H1 (cell line): ENCODE results near the gene KDM6A.

ENCODE experiments used
- BCL11A ChIP-seq, 2 experiments: IDR thresholded peaks; one replicate each; pipeline ENCODE4 v1.6.1; 2011; ENCODE audit warnings: low read depth in 2 of 2, low read length in 2 of 2, mild to moderate bottlenecking in 2 of 2
- CBX5 ChIP-seq: fragments of 300-800, 300-1000 bp; sonication (generic); IDR thresholded peaks from 2 replicates; pipeline ENCODE4 v1.7.1; 2016; ENCODE audit warnings: antibody characterized with exemption, low read length, low read depth
- CHD1 ChIP-seq: IDR thresholded peaks from 2 replicates; pipeline ENCODE4 v1.6.1; 2012; ENCODE audit warnings: low read depth, low read length, improper control_type of control experiment
- CTCF ChIP-seq, 3 experiments: IDR thresholded peaks; 1 replicate in 2 of 3; 2 replicates in 1 of 3; pipeline versions ENCODE4 v1.5.1 to v1.6.1; 2011; ENCODE audit warnings: low read length in 3 of 3, mild to moderate bottlenecking in 3 of 3, inconsistent platforms in 2 of 3, low read depth in 1 of 3, moderate library complexity in 1 of 3; ENCODE audit not compliant: insufficient read depth in 1 of 3; ENCODE audit errors: control extremely low read depth in 1 of 3
- EP300 ChIP-seq, 2 experiments: IDR thresholded peaks; 1 replicate in 1 of 2; 2 replicates in 1 of 2; pipeline ENCODE4 v1.6.1; 2011 to 2012; ENCODE audit warnings: low read depth in 2 of 2, low read length in 2 of 2, mild to moderate bottlenecking in 2 of 2, borderline replicate concordance in 1 of 2, inconsistent platforms in 1 of 2, moderate library complexity in 1 of 2
- EZH2 ChIP-seq: fragments of 200-600 bp; sonication (generic); IDR thresholded peaks from 2 replicates; pipeline ENCODE4 v1.7.1; 2012; ENCODE audit warnings: low read depth, mild to moderate bottlenecking, moderate library complexity, low read length, inconsistent platforms; ENCODE audit not compliant: severe bottlenecking
- HDAC2 ChIP-seq, 2 experiments: fragments of 300-600 bp in 1 of 2; sonication (generic) in 1 of 2; IDR thresholded peaks; 2 replicates each; pipeline ENCODE4 v1.6.1; 2011 to 2012; ENCODE audit warnings: low read depth in 2 of 2, low read length in 2 of 2, mild to moderate bottlenecking in 2 of 2, moderate library complexity in 2 of 2, borderline replicate concordance in 1 of 2, inconsistent platforms in 1 of 2
- MAX ChIP-seq: IDR thresholded peaks from 2 replicates; pipeline ENCODE4 v1.6.1; 2012; ENCODE audit warnings: inconsistent platforms
- POLR2AphosphoS5 ChIP-seq: IDR thresholded peaks from 2 replicates; pipeline ENCODE4 v1.6.1; 2011; ENCODE audit warnings: low read depth, low read length
- RFX5 ChIP-seq: IDR thresholded peaks from 2 replicates; pipeline ENCODE4 v1.6.1; 2011; ENCODE audit warnings: low read depth, low read length, improper control_type of control experiment, borderline replicate concordance
- SIN3A ChIP-seq, 2 experiments: IDR thresholded peaks in 1 of 2; conservative IDR thresholded peaks in 1 of 2; 2 replicates each; pipeline ENCODE4 v1.6.1; 2011 to 2012; ENCODE audit warnings: low read length in 2 of 2, improper control_type of control experiment in 1 of 2, low read depth in 1 of 2, mild to moderate bottlenecking in 1 of 2

GRCh38 chrX:45046417-45046816 is 173.4 kb downstream of the KDM6A start:
- TF ChIP-seq EP300 (IDR thresholded peaks at IDR 0.05; ENCODE audit: borderline replicate concordance in 1 of 2, low read depth in 2 of 2, low read length in 2 of 2) (no peak), EZH2 (no peak), CHD1 (no peak), SIN3A (conservative IDR thresholded peaks at IDR 0.05 in 1 of 2, IDR thresholded peaks at IDR 0.05 in 1 of 2; ENCODE audit: low read depth in 1 of 2, low read length in 2 of 2) (no peak), MAX (no peak), CBX5 (no peak), RFX5 (no peak), CTCF (IDR thresholded peaks at IDR 0.05; ENCODE audit: control extremely low read depth in 1 of 3, insufficient read depth in 1 of 3, low read depth in 1 of 3, low read length in 3 of 3) (no peak), BCL11A (IDR thresholded peaks at IDR 0.05; ENCODE audit: low read depth in 2 of 2, low read length in 2 of 2) (no peak), HDAC2 (IDR thresholded peaks at IDR 0.05; ENCODE audit: borderline replicate concordance in 1 of 2, low read depth in 2 of 2, low read length in 2 of 2) (no peak), POLR2AphosphoS5 (no peak)
